BE2C (cell line): ENCODE results near the gene ASMT.
"Not testable (repeated sequence)": the region's sequence is repeated elsewhere in the genome, so short reads cannot be mapped to it uniquely, and the experiment has no call there.

ENCODE experiments used
- DNase-seq: peaks from one replicate; pipeline ENCODE4 v3.0.0-alpha.2; 2020
- H3K27me3 ChIP-seq: fragments of 250-450 bp; sonication (Bioruptor Pico); 2 replicates; pipeline ENCODE4 v1.5.1; 2020; ENCODE audit warnings: mild to moderate bottlenecking
- H3K36me3 ChIP-seq: fragments of 250-450 bp; sonication (Bioruptor Pico); 2 replicates; pipeline ENCODE4 v1.5.1; 2020; ENCODE audit warnings: mild to moderate bottlenecking
- H3K4me1 ChIP-seq: fragments of 250-450 bp; sonication (Bioruptor Pico); 2 replicates; pipeline ENCODE4 v1.5.1; 2020
- H3K4me3 ChIP-seq: 2 replicates; pipeline ENCODE4 v1.5.1; 2011; ENCODE audit warnings: low read depth, low read length
- H3K9me3 ChIP-seq: fragments of 250-450 bp; sonication (Bioruptor Pico); 2 replicates; pipeline ENCODE4 v1.5.1; 2020
- CTCF ChIP-seq: IDR thresholded peaks from 2 replicates; pipeline ENCODE4 v1.5.1; 2012; ENCODE audit warnings: mild to moderate bottlenecking, low read depth, low read length

Gene ASMT

DNA sequence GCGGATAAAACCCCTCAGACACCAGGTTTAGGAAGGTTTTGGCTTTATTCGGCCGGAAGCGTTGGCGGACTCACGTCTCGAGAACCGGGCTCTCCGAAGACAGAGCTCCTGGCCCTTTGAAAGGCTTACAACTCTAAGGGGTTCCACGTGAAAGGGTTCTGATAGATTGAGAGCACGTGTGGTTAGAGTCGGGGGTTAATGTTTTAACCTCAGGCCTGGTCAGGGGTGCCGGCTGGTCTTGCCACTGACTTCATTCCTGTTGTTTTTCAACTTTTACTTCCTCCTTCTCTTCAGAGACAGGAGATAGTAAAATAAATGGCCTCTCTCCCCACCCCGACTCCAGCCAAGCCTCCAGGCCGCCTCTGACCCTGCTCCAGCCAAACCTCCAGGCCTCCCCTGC lies 4.7 kb upstream of the ASMT start:
- H3K9me3 ChIP-seq: no peaks in the 10 kb centered on the region
- no peak overlapping the region for H3K4me3 ChIP-seq
- DNase-seq: no peak
- no peaks in the 10 kb centered on the region for H3K36me3 ChIP-seq
- H3K27me3 ChIP-seq: no peaks in the 10 kb centered on the region
- TF ChIP-seq CTCF: no peak
- no peaks in the 10 kb centered on the region for H3K4me1 ChIP-seq

DNA sequence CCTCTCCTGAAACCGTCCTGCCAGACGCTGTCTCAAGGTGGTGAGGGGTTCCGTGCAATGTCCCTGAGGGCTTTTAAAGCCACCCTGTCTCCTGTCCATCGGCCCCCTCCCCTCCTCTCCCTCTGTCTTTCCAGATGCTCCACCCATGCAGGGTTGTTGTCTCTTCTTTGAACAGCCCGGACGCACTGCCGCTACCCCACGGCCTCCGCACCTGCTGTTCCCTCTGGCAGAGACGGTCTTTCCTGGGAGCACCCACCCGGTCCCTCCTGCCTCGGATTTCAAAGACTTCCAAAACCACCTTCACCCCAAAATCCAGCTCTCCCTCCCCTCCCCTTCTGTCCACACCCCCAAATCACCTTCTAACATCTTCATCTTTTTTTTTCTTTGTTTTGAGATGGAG lies 4.1 kb upstream of the ASMT start:
- no peaks in the 10 kb centered on the region for H3K36me3 ChIP-seq
- no peaks in the 10 kb centered on the region for H3K9me3 ChIP-seq
- H3K4me3 ChIP-seq: no peak overlapping the region
- DNase-seq: no peak
- H3K27me3 ChIP-seq: no peaks in the 10 kb centered on the region
- no peaks in the 10 kb centered on the region for H3K4me1 ChIP-seq
- TF ChIP-seq CTCF: no peak

GRCh38 chrX:1612641-1613286 lies 2.1 kb upstream of the ASMT start:
- Histone ChIP-seq H3K4me1 (no peaks in the 10 kb centered on the region), H3K36me3 (no peaks in the 10 kb centered on the region), H3K9me3 (no peaks in the 10 kb centered on the region), H3K4me3 (no peak overlapping the region), H3K27me3 (no peaks in the 10 kb centered on the region)
- no peak for DNase-seq
- TF ChIP-seq CTCF: no peak

DNA sequence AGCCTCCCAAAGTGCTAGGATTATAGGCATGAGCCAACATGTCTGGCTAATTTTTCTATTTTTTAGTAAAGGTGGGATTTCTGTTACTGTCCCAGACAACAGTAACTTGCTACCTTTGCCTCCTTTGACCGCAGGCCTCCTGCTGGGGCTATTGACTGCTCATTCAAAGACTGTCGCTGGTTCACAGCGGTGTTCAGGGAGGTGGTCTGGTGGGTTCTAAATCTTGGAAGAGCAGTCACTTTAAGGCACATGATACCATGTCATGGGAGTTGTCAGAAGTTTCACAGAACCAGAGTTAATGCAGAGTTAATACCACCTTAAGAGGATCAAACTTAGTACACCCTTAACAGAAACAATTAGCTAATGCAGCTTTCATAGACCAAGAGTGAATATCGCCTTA lies 3.8 kb downstream of the ASMT start:
- Histone ChIP-seq H3K4me1 (no peaks in the 10 kb centered on the region), H3K9me3 (no peaks in the 10 kb centered on the region), H3K4me3 (no peak overlapping the region), H3K36me3 (no peaks in the 10 kb centered on the region), H3K27me3 (no peaks in the 10 kb centered on the region)
- no peak for TF ChIP-seq CTCF
- DNase-seq: no peak

DNA sequence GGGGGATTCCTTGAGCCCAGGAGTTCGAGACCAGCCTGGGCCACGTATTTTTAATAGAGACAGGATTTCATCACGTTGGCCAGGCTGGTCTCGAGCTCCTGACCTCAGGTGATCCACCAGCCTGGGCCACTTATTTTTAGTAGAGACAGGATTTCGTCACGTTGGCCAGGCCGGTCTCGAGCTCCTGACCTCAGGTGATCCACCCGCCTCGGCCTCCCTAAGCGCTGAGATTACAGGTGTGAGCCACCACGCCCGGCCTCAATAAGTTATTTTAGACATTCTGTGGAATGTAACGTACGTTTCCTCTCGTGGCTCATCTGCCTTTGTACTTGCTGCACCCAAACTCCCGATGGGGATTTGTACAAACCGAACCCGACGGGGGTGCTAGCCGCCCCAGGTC lies 8.8 kb downstream of the ASMT start:
- H3K4me3 ChIP-seq: no peak overlapping the region
- no peak for DNase-seq
- no peaks in the 10 kb centered on the region for H3K4me1 ChIP-seq
- H3K9me3 ChIP-seq: no peaks in the 10 kb centered on the region
- no peaks in the 10 kb centered on the region for H3K36me3 ChIP-seq
- no peak for TF ChIP-seq CTCF
- H3K27me3 ChIP-seq: no peaks in the 10 kb centered on the region

DNA sequence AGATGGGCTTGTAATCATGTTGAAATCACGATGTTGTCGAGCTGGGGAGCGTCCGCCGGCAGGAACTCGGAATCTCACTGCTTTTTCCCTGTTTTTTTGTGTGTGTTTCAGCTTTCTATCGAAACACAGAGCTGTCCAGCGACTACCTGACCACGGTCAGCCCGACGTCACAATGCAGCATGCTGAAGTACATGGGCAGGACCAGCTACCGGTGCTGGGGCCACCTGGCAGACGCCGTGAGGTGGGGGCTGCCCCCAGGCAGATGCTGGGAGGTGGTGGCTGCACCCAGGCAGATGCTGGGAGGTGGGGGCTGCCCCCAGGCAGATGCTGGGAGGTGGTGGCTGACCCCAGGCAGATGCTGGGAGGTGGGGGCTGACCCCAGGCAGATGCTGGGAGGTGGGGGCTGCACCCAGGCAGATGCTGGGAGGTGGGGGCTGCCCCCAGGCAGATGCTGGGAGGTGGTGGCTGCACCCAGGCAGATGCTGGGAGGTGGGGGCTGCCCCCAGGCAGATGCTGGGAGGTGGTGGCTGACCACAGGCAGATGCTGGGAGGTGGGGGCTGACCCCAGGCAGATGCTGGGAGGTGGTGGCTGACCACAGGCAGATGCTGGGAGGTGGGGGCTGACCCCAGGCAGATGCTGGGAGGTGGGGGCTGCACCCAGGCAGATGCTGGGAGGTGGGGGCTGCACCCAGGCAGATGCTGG lies 9.4 kb downstream of the ASMT start:
- H3K4me3 ChIP-seq, H3K36me3 ChIP-seq, H3K4me1 ChIP-seq, H3K9me3 ChIP-seq, DNase-seq, H3K27me3 ChIP-seq: not testable (repeated sequence)

DNA sequence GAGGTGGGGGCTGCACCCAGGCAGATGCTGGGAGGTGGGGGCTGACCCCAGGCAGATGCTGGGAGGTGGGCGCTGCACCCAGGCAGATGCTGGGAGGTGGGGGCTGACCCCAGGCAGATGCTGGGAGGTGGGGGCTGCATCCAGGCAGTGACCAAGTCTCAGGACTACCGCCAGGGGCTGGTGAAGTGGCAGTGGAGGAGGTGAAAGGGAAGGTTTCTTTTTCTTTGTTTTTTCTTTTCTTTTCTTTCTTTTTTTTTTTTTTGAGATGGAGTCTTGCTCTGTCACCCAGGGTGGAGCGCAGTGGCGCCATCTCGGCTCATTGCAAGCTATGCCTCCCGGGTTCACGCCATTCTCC lies 10.0 kb downstream of the ASMT start:
- H3K27me3 ChIP-seq, H3K4me3 ChIP-seq, H3K9me3 ChIP-seq, H3K36me3 ChIP-seq, DNase-seq, H3K4me1 ChIP-seq: not testable (repeated sequence)
